ENCODE data around the gene ARL17B. TPM values are rescaled to one million over a fixed set of nuclear protein-coding genes. Genes with fewer than 3 reads are reported as not detected.
A peak's percentile ranks its signal among the peaks of the same experiment; 100 is the strongest.
"Not testable (repeated sequence)": the region's sequence is repeated elsewhere in the genome, so short reads cannot be mapped to it uniquely, and the experiment has no call there.

The ARL17B gene
- total and polyA plus RNA-seq, 2 experiments from 2014 or later: 18.8 to 39.3 TPM

DNA sequence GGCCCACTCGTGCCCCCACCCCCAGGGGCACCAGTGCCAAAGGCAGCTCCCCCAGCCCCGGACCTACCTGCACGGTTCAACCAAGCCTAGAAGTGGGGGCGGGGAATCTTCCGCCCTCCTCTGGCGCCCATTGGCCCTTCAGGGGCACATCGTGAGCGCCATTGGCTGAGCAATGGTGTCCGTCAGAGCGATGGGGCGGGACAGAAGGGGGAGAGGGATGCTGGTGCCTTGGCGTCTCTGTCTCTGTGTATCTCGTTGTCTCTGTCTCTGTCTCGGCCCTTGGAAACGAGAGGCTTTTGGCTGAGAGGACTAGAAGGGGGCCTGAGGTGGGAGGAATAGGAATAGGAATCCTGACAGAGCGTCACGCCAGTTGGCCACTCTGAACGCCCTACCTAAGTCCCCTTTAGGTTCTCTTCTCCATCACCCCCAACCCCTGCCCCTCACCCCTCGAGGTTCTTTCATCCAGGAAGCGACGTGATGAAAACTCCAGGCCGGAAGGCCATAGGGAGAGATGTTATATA lies 136.2 kb downstream of the ARL17B start:
- Mint-ChIP-seq H3K27ac (peak overlapping the region; percentile 78), H3K36me3 (ENCODE audit: low read depth) (peaks cover 12% of the 10 kb centered on the region), H3K4me3 (peak overlapping the region; percentile 83)
- H3K79me2 ChIP-seq (replicated peaks; ENCODE audit: insufficient read depth); H2AFZ ChIP-seq; H3F3A ChIP-seq (replicated peaks; ENCODE audit: low read depth); H3K9me3 Mint-ChIP-seq; H3K27me3 Mint-ChIP-seq (ENCODE audit: insufficient read depth, low read depth, poor library complexity); H4K20me1 ChIP-seq (replicated peaks; ENCODE audit: insufficient read depth); H3K4me1 Mint-ChIP-seq; H3K4me1 ChIP-seq (ENCODE audit: insufficient read depth); H3K36me3 ChIP-seq (ENCODE audit: insufficient read depth); H3K27ac ChIP-seq (ENCODE audit: low read depth); H3K27me3 ChIP-seq (ENCODE audit: insufficient read depth); H3K9me2 ChIP-seq (ENCODE audit: insufficient read depth): not testable (repeated sequence)
- peak; percentile 99 for ATAC-seq
- peak; percentile 65 for TF ChIP-seq POLR2AphosphoS5 (IDR thresholded peaks at IDR 0.05; ENCODE audit: low read depth)
- peak overlapping the region; percentile 71 for H3K4me3 ChIP-seq
- H3K4me2 ChIP-seq: peak overlapping the region; percentile 76
- peak; percentile 100 for DNase-seq (ENCODE audit: low spot score)

DNA sequence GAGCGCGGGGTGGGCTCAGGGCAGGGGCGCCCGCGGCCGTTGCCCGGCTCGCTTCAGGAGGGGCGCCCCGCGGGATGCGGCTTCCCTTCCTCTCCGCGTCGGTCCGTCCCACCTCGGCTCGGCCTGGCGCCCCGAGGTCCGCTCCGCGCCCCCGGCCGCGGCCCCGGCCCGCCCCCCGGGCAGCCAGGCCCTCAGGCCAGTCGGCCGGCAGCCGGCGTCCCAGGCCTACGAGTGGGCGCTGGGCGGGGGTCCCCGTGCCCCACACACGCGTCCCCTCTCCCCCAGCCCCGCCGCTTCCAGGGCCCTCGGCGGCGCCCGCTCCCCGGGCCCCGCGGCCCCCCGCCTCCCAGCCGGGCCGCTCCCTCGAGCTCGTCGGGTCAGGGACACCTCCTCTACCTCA lies 136.7 kb downstream of the ARL17B start:
- H3K4me2 ChIP-seq: peak overlapping the region; percentile 76; the same call in 1 of the 2 replicates
- H3F3A ChIP-seq (replicated peaks; ENCODE audit: low read depth); H3K4me1 Mint-ChIP-seq; H3K9me3 Mint-ChIP-seq; H3K27ac Mint-ChIP-seq; H3K9me2 ChIP-seq (ENCODE audit: insufficient read depth); H3K36me3 ChIP-seq (ENCODE audit: insufficient read depth); H2AFZ ChIP-seq; H3K27me3 ChIP-seq (ENCODE audit: insufficient read depth); H4K20me1 ChIP-seq (replicated peaks; ENCODE audit: insufficient read depth); H3K4me1 ChIP-seq (ENCODE audit: insufficient read depth); H3K27me3 Mint-ChIP-seq (ENCODE audit: insufficient read depth, low read depth, poor library complexity); H3K27ac ChIP-seq (ENCODE audit: low read depth): not testable (repeated sequence)
- H3K79me2 ChIP-seq (replicated peaks; ENCODE audit: insufficient read depth): peaks cover 11% of the 10 kb centered on the region
- H3K4me3 ChIP-seq: peak overlapping the region; percentile 71
- Mint-ChIP-seq H3K36me3 (ENCODE audit: low read depth) (peaks cover 17% of the 10 kb centered on the region), H3K4me3 (peak overlapping the region; percentile 83; the same call in 2 of the 3 replicates)
- DNase-seq (ENCODE audit: low spot score) (peak; percentile 71), ATAC-seq (peak; percentile 76)

Small RNAs within 50 kb of the gene (small RNA-seq; reads per million reads assigned to genes)
- not detected for gene RN7SL656P (ENCODE audit: low replicate concordance)

Other genes starting within 250 kb of the ARL17B start
- gene KANSL1, start 168.3 kb downstream of the ARL17B start, total RNA-seq (2014; rRNA removed; shearing (Covaris generic)): 167 and 206 TPM in 2 replicates
- gene KANSL1, start 168.3 kb downstream of the ARL17B start, polyA plus RNA-seq (2016; fragmentation: Nextera tagmentation; extraction: Ambion mirVana): 43.6 and 49.0 TPM in 2 replicates
- gene LRRC37A, start 66.6 kb downstream of the ARL17B start, total RNA-seq (2014; rRNA removed; shearing (Covaris generic)): 4.2 and 4.7 TPM in 2 replicates
- 1.9 and 2.6 TPM in 2 replicates for gene LRRC37A, start 66.6 kb downstream of the ARL17B start, polyA plus RNA-seq (2016; fragmentation: Nextera tagmentation; extraction: Ambion mirVana)
- 12.2 and 14.6 TPM in 2 replicates for gene LRRC37A2, start 150.7 kb upstream of the ARL17B start, total RNA-seq (2014; rRNA removed; shearing (Covaris generic))
- 14.5 and 16.1 TPM in 2 replicates for gene LRRC37A2, start 150.7 kb upstream of the ARL17B start, polyA plus RNA-seq (2016; fragmentation: Nextera tagmentation; extraction: Ambion mirVana)
- 24.4 and 47.1 TPM in 2 replicates for gene ARL17A, start 217.9 kb upstream of the ARL17B start, total RNA-seq (2014; rRNA removed; shearing (Covaris generic))
- gene ARL17A, start 217.9 kb upstream of the ARL17B start, polyA plus RNA-seq (2016; fragmentation: Nextera tagmentation; extraction: Ambion mirVana): 21.0 and 23.6 TPM in 2 replicates
- 23.8 and 26.5 TPM in 2 replicates for gene NSF, start 228.9 kb upstream of the ARL17B start, total RNA-seq (2014; rRNA removed; shearing (Covaris generic))
- 9.5 and 12.5 TPM in 2 replicates for gene NSF, start 228.9 kb upstream of the ARL17B start, polyA plus RNA-seq (2016; fragmentation: Nextera tagmentation; extraction: Ambion mirVana)

All from GM23338 (cell line).